ENCODE data around the gene TSC2. TPM values are rescaled to one million over a fixed set of nuclear protein-coding genes. Genes with fewer than 3 reads are reported as not detected.
A peak's percentile ranks its signal among the peaks of the same experiment; 100 is the strongest.

TSC2 gene
- total and polyA plus RNA-seq, 4 donors = 23.3 to 51.2 (median 28.7) TPM

- peak overlapping the region; percentile 51 to 77 for H3K9ac ChIP-seq (ENCODE audit: low read depth in 1 of 2, low read length in 2 of 2)
- peak; percentile 48 to 51 for TF ChIP-seq HNF4A (conservative IDR thresholded peaks at IDR 0.05)
- TF ChIP-seq RAD21 (IDR thresholded peaks at IDR 0.05) = no peak
- TF ChIP-seq YY1 (IDR thresholded peaks at IDR 0.05) = peak; percentile 26
- no peak for TF ChIP-seq GABPA (IDR thresholded peaks at IDR 0.05 in 1 of 2, conservative IDR thresholded peaks at IDR 0.05 in 1 of 2)
- TF ChIP-seq EGR1 (IDR thresholded peaks at IDR 0.05; ENCODE audit: low read depth in 2 of 2) = no peak
- TF ChIP-seq FOXA2 (IDR thresholded peaks at IDR 0.05) = no peak
- TF ChIP-seq RXRA (IDR thresholded peaks at IDR 0.05) = peak in 1 of 2 donors; percentile 3
- peak; percentile 58 for TF ChIP-seq SP1 (IDR thresholded peaks at IDR 0.05)
- TF ChIP-seq, protein P1, sequence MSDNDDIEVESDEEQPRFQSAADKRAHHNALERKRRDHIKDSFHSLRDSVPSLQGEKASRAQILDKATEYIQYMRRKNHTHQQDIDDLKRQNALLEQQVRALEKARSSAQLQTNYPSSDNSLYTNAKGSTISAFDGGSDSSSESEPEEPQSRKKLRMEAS (IDR thresholded peaks at IDR 0.05) = no peak
- TF ChIP-seq TAF1 (conservative IDR thresholded peaks at IDR 0.05) = no peak
- no peak for TF ChIP-seq HNF4G (IDR thresholded peaks at IDR 0.05)
- TF ChIP-seq NR2F2 (IDR thresholded peaks at IDR 0.05) = no peak
- TF ChIP-seq JUND (IDR thresholded peaks at IDR 0.05) = no peak
- TF ChIP-seq, protein P2, sequence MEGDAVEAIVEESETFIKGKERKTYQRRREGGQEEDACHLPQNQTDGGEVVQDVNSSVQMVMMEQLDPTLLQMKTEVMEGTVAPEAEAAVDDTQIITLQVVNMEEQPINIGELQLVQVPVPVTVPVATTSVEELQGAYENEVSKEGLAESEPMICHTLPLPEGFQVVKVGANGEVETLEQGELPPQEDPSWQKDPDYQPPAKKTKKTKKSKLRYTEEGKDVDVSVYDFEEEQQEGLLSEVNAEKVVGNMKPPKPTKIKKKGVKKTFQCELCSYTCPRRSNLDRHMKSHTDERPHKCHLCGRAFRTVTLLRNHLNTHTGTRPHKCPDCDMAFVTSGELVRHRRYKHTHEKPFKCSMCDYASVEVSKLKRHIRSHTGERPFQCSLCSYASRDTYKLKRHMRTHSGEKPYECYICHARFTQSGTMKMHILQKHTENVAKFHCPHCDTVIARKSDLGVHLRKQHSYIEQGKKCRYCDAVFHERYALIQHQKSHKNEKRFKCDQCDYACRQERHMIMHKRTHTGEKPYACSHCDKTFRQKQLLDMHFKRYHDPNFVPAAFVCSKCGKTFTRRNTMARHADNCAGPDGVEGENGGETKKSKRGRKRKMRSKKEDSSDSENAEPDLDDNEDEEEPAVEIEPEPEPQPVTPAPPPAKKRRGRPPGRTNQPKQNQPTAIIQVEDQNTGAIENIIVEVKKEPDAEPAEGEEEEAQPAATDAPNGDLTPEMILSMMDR (IDR thresholded peaks at IDR 0.05; ENCODE audit: low read depth, low read length, missing input control) = no peak
- TF ChIP-seq, protein P3, sequence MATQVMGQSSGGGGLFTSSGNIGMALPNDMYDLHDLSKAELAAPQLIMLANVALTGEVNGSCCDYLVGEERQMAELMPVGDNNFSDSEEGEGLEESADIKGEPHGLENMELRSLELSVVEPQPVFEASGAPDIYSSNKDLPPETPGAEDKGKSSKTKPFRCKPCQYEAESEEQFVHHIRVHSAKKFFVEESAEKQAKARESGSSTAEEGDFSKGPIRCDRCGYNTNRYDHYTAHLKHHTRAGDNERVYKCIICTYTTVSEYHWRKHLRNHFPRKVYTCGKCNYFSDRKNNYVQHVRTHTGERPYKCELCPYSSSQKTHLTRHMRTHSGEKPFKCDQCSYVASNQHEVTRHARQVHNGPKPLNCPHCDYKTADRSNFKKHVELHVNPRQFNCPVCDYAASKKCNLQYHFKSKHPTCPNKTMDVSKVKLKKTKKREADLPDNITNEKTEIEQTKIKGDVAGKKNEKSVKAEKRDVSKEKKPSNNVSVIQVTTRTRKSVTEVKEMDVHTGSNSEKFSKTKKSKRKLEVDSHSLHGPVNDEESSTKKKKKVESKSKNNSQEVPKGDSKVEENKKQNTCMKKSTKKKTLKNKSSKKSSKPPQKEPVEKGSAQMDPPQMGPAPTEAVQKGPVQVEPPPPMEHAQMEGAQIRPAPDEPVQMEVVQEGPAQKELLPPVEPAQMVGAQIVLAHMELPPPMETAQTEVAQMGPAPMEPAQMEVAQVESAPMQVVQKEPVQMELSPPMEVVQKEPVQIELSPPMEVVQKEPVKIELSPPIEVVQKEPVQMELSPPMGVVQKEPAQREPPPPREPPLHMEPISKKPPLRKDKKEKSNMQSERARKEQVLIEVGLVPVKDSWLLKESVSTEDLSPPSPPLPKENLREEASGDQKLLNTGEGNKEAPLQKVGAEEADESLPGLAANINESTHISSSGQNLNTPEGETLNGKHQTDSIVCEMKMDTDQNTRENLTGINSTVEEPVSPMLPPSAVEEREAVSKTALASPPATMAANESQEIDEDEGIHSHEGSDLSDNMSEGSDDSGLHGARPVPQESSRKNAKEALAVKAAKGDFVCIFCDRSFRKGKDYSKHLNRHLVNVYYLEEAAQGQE (IDR thresholded peaks at IDR 0.05) = peak; percentile 45
- peak overlapping the region; percentile 42 to 69 (median 48) for H3K4me3 ChIP-seq (ENCODE audit: low read depth in 1 of 3, low read length in 3 of 3)
- peaks cover 0 to 2% (median 0%) of the 10 kb centered on the region in 4 donors for H3K36me3 ChIP-seq (ENCODE audit: control insufficient read depth in 4 of 4, insufficient read depth in 3 of 4, low read depth in 1 of 4, low read length in 3 of 4)
- 33% methylated on average over 15 of the region's 17 CpGs for WGBS
- H3K9me3 ChIP-seq (ENCODE audit: control insufficient read depth in 4 of 4, low read length in 3 of 4) = no peaks in the 10 kb centered on the region
- no peak for DNase-seq (ENCODE audit: low spot score)
- peak overlapping the region; percentile 91 to 98 for H3K27ac ChIP-seq (ENCODE audit: low read depth in 1 of 2, low read length in 2 of 2)
- no peaks in the 10 kb centered on the region for H3K27me3 ChIP-seq (ENCODE audit: control insufficient read depth in 4 of 4, insufficient read depth in 4 of 4, low read length in 3 of 4)
- peaks cover 20 to 87% (median 60%) of the 10 kb centered on the region in 4 donors for H3K4me1 ChIP-seq (ENCODE audit: control insufficient read depth in 4 of 4, insufficient read depth in 4 of 4, low read length in 3 of 4)
These were observed 12.9 kb upstream of the TSC2 start for GRCh38 chr16:2034696-2035430.

- Histone ChIP-seq H3K36me3 (ENCODE audit: control insufficient read depth in 4 of 4, insufficient read depth in 3 of 4, low read depth in 1 of 4, low read length in 3 of 4) (peaks cover 0 to 2% (median 0%) of the 10 kb centered on the region in 4 donors), H3K4me1 (ENCODE audit: control insufficient read depth in 4 of 4, insufficient read depth in 4 of 4, low read length in 3 of 4) (peaks cover 20 to 87% (median 60%) of the 10 kb centered on the region in 4 donors), H3K4me3 (ENCODE audit: low read depth in 1 of 3, low read length in 3 of 3) (peak overlapping the region; percentile 48 to 82 (median 69)), H3K9me3 (ENCODE audit: control insufficient read depth in 4 of 4, low read length in 3 of 4) (no peaks in the 10 kb centered on the region), H3K27ac (ENCODE audit: low read depth in 1 of 2, low read length in 2 of 2) (peak overlapping the region; percentile 91 to 98), H3K9ac (ENCODE audit: low read depth in 1 of 2, low read length in 2 of 2) (peak overlapping the region; percentile 77 to 81), H3K27me3 (ENCODE audit: control insufficient read depth in 4 of 4, insufficient read depth in 4 of 4, low read length in 3 of 4) (no peaks in the 10 kb centered on the region)
- WGBS = 18% methylated on average over 34 of the region's 34 CpGs
- no peak for DNase-seq (ENCODE audit: low spot score)
- TF ChIP-seq ATF3 (IDR thresholded peaks at IDR 0.05) (no peak), NR2F2 (IDR thresholded peaks at IDR 0.05) (peak; percentile 76), JUND (IDR thresholded peaks at IDR 0.05) (no peak), SP1 (IDR thresholded peaks at IDR 0.05) (peak; percentile 78), RXRA (IDR thresholded peaks at IDR 0.05) (peak; percentile 79 to 84), RAD21 (IDR thresholded peaks at IDR 0.05) (peak in 1 of 2 donors; percentile 44), TAF1 (conservative IDR thresholded peaks at IDR 0.05) (peak; percentile 84), EGR1 (IDR thresholded peaks at IDR 0.05; ENCODE audit: low read depth in 2 of 2) (peak; percentile 43 to 55)
- TF ChIP-seq, protein P3 (IDR thresholded peaks at IDR 0.05) = peak; percentile 40
- TF ChIP-seq, protein P1 (IDR thresholded peaks at IDR 0.05) = peak; percentile 55
These were observed 12.2 kb upstream of the TSC2 start for GRCh38 chr16:2035431-2036199.

Measured in liver (tissue), 9 donors.